Superior temporal gyrus (tissue), 1 donor: ENCODE data around the gene POGLUT3.

Source experiments
- DNase-seq: peaks from one replicate; pipeline ENCODE4 v3.0.0-alpha.2; 2016; ENCODE audit errors: extremely low spot score

Gene POGLUT3, protein sequence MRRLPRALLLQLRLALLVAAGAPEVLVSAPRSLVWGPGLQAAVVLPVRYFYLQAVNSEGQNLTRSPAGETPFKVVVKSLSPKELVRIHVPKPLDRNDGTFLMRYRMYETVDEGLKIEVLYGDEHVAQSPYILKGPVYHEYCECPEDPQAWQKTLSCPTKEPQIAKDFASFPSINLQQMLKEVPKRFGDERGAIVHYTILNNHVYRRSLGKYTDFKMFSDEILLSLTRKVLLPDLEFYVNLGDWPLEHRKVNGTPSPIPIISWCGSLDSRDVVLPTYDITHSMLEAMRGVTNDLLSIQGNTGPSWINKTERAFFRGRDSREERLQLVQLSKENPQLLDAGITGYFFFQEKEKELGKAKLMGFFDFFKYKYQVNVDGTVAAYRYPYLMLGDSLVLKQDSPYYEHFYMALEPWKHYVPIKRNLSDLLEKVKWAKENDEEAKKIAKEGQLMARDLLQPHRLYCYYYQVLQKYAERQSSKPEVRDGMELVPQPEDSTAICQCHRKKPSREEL

GRCh38 chr11:108498046-108498815 is at the start of gene POGLUT3:
TSS of gene POGLUT3 (minus strand) at chr11:108498384. CDS start at chr11:108498366, 18 bp downstream.
- no peak for DNase-seq

DNA sequence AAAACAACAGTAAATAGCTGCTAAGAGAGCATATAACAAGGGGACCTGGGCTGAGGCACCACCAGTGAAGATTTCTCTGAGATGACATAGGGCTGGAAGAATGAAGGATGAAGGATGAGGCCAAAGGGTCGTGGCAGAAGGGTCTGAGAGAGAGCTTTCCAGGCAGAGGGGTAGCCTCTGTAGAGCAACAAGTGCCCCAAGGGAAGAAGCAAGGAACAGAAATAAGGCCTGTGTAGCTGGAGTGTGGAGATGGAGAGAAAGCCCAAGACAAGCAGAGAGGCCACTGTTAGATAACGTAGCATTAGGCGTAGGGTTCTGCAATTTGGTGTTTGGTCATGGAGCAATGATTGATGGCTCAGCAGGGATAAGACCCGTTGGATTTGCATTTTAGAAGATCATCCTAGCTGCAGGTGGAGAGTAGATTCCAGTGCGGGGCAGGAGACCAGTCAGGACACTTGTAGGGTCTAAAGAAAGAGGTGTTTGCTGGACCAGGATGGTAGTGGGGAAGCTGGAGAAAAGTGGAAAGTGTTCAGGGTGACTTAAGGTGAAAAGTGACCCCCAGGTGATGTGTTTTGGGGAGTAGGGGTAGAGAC is 47.8 kb upstream of the POGLUT3 start:
- DNase-seq: no peak

- DNase-seq: no peak
Measured at GRCh38 chr11:108543316-108543964, 45.3 kb upstream of the POGLUT3 start.

DNA sequence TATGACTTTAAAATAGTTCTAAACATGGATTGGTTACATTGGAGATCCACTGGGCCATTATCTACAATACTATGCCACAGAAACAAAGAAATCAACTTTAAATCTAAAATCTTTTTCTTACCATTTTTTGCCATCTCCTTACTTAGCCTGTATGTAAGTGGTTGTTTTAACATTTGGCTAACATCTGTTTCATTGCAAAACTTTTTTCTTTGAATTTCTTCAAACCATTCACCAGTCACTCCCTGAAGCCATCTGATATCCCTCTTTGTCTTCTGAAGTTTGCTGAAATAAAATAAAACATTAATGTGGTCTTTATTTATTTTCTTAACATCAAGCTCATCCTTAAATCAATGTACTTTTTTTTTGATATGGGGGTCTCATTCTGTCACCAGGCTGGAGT is 43.3 kb upstream of the POGLUT3 start:
- no peak for DNase-seq

- no peak for DNase-seq
Measured at GRCh38 chr11:108538502-108538901, 40.3 kb upstream of the POGLUT3 start.

DNA sequence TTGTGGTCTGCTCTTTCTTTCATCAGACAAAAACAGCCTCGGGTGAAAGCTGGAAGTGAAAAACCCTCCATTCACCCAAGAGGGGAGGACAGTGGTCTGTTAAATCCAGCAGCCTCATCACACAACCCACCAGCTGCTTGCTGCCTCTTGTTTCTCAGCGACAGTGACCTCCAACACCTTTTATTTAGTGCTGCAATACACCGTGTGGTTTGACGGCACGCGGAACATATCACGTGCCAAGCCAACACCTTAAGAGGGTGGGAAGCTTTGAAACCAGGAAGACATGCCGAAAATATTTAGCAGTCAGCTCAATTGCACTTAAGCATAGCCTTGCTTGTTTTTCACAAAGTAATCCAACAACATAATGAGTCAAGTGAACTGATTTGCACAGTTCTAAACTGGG is 39.8 kb upstream of the POGLUT3 start:
- no peak for DNase-seq

DNA sequence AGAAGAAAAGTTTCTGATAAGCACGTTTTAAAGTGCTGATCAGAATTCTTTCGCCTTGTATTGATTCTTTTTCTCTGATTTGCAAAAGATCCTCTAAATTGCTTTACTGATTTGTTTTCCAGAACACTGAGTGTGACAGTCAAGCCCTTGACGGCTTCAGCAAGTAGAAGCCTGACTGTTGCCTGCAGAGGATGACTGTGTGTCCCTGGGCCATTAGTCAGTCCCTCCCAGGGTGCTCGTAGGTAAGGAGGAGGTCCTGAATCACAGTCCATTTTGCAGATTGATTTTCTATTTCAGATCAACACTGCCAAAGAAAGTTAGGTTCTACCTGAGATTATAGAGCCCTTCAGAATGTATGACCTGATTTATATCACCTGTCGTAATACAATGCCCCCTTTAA is 38.6 kb upstream of the POGLUT3 start:
- DNase-seq: no peak

GRCh38 chr11:108535384-108535955 is 37.3 kb upstream of the POGLUT3 start:
- no peak for DNase-seq

GRCh38 chr11:108534274-108534882 is 36.2 kb upstream of the POGLUT3 start:
- no peak for DNase-seq

GRCh38 chr11:108530426-108530825 is 32.2 kb upstream of the POGLUT3 start:
- DNase-seq: no peak

DNA sequence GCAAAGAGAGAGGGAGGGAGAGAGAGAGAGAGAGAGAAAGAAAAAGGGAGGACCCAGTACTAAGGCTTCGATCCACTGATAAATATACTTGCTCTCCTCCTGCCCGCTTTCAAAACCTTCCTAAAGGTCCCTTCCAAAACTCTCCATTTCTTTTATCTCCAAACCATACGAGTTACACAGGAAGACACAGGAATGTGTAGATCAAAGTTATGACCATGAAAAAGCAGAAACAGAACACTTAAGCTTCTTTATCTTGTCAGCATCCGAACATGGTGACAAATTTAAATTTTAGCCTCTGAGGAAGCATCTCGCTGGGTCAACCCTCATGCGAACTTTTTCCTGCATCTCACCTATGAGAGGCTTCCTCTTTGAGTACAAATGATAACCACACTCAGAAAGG is 29.2 kb upstream of the POGLUT3 start:
- no peak for DNase-seq

GRCh38 chr11:108525161-108525560 is 27.0 kb upstream of the POGLUT3 start:
- no peak for DNase-seq

GRCh38 chr11:108524422-108524821 is 26.2 kb upstream of the POGLUT3 start:
- DNase-seq: no peak

DNA sequence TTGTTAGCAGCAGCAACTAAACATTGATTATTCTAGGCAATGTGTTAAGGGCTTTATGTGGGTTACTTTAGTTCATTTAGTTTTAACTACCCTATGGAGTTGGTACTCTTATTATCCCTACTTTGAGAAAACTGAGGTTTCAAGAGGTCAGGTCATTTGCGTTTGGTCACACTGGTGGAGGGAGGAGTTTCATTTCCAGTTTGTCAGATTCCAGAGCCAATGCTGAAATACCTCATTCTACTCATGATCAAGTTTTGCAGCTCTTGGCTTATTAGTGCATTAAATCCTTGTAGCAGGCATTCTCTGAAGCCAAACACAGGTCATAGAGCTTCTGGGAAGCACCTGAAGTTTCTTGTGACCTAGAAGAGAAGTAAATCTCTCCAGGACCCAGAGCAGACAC is 24.1 kb upstream of the POGLUT3 start:
- DNase-seq: no peak

GRCh38 chr11:108518581-108518980 is 20.4 kb upstream of the POGLUT3 start:
- DNase-seq: no peak

DNA sequence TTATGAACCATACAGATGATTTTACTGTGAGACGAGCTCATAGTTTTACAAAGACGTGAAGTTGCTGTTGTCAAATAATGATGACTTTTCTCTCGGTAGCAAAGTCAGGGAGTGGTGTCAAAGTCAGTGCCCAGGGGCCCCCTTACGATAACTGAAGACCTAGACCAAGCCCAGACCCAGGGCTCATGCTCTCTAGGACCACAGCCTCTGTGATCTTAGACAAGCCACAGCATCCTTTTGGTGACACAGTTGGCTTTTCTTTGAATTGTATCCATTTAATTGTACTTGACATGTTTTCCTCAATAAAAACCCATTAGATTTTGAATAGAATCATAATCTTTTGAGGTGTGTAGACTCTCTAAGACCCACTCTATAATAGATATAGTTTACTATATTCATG is 17.9 kb upstream of the POGLUT3 start:
- DNase-seq: no peak

- no peak for DNase-seq
Measured at GRCh38 chr11:108512708-108513107, 14.5 kb upstream of the POGLUT3 start.

DNA sequence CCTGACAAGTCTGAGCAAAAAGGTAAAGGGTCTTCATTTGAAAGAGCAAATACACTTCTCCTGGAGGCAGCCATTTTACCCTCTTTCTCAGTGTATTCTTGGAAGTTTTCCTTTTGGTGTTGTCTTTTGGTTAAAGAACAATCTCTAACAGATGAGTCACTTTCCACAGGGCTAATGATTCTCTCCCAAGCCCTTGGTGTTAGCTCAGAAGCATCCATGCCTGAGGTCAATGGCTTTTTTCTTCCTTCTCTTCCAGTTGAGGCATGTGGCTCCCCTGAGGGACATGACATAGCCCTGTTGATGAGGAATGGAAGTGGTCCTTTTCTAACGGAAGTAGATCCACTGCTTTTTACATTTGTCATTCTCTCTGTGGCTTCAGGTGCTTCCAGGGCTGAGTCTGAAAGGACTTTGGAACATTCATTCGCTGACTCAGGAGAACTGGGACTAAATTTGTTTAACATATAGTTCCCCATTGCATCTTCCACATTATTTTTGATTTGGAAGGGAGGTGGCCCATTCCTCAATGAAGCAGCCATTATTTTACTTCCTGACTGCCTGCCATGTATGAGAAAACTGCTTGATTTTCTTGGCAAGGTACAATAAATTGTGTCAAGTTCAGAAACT is 13.8 kb upstream of the POGLUT3 start:
- no peak for DNase-seq

DNA sequence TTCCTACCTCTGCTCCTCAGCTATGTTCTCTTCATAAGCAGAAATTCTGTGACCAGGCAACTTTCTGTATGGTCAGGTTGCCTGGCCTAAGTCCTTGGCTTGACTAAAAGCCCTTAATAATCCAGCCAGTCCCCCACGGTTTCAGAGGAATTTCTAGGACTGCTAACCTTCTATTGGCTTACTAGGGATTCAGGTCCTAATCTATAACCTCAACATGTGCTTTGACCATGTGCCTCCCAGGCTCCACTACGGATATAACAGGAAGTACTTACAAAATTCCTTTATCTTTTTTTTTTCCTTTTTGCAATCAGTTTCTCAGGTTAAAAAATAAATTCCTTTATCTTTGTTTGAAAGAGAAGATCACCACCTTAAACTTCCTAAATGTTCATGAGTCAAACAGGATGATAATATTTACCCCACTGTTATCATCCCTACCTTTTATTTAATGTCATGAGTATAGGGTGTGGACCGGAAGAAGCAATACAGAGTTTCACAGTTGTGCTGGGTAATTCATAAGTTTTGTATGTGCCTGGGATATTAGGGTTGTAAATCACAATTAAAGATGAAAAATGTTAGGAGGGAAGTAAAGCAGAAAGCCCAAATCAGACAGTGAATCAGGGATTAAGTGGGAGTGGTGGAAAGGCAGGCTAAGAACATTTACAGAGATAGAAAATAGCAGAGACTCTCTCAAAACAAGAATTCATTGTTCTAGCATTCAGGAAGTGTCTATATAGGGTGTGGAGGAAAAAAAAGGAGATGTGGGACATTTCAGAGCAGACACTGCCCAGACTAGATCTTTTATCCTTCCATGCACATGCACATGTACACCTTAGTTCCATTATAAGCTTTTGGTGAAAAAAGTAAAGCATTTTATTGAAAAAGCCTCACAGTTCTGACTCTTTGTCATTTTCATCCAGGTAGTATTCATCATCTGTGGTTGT is 10.7 kb upstream of the POGLUT3 start:
- DNase-seq: no peak

DNA sequence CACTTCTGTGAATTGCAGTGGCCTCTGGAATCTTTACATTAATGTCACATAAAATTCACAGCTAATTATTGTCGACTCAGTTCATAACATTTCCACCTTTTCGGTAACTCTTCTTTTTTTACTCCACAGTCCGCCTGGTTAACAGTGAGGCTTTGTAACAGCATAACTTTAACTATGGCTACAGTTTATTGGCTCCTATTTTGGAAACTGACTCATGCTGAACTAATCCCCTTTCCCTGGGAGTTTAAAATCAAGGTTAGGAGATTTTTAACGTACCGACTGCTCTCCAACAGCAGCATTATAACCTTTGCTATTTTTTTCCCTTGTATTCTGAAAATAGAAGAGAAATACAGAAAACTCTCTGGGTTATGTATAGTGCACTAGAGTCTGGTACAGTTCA is 3.2 kb upstream of the POGLUT3 start:
- no peak for DNase-seq
